ENCODE results near the gene DZIP1L. TPM values are rescaled to one million over a fixed set of nuclear protein-coding genes. Genes with fewer than 3 reads are reported as not detected.

The DZIP1L gene
- total RNA-seq, 1 experiment from 2014 or later, result 15.3 TPM

GRCh38 chr3:138060792-138061191 lies 54.6 kb downstream of the DZIP1L start:
- ChIA-PET POLR2A (interaction anchor here (0.6 kb wide), 1 partner anchor 218 kb away, joined by 3 read pairs; no protein-coding TSS in a partner anchor), CTCF (interaction anchor here (1.0 to 1.6 kb wide), 4 partner anchors 9 to 58 kb away, joined by 3 to 6 read pairs (median 4); partner anchors contain the start of gene DZIP1L)
- DNase-seq (ENCODE audit: low spot score) (no peak), ATAC-seq (no peak)
- Mint-ChIP-seq H3K4me3 (no peak overlapping the region), H3K9me3 (no peaks in the 10 kb centered on the region), H3K4me1 (peaks cover 18% of the 10 kb centered on the region), H3K27ac (no peak overlapping the region), H3K27me3 (ENCODE audit: low read depth) (no peaks in the 10 kb centered on the region), H3K36me3 (peaks cover 6% of the 10 kb centered on the region)
- TF ChIP-seq ZNF138 (CRISPR knock-in tag; conservative IDR thresholded peaks at IDR 0.05) (no peak), PRRX2 (CRISPR knock-in tag; IDR thresholded peaks at IDR 0.05) (no peak), ZNF532 (CRISPR knock-in tag; IDR thresholded peaks at IDR 0.05; ENCODE audit: borderline replicate concordance) (no peak), ZNF281 (CRISPR knock-in tag; IDR thresholded peaks at IDR 0.05) (no peak), ZSCAN18 (CRISPR knock-in tag; IDR thresholded peaks at IDR 0.05) (no peak)

GRCh38 chr3:138059261-138059660 lies 56.1 kb downstream of the DZIP1L start:
- ATAC-seq, result no peak
- Mint-ChIP-seq H3K36me3 (peaks cover 6% of the 10 kb centered on the region), H3K9me3 (no peaks in the 10 kb centered on the region), H3K4me3 (no peak overlapping the region), H3K27me3 (ENCODE audit: low read depth) (no peaks in the 10 kb centered on the region), H3K27ac (no peak overlapping the region), H3K4me1 (peaks cover 18% of the 10 kb centered on the region)
- TF ChIP-seq USF2 (CRISPR knock-in tag; IDR thresholded peaks at IDR 0.05) (no peak), ERG (CRISPR knock-in tag; IDR thresholded peaks at IDR 0.05) (no peak), ESRRA (CRISPR knock-in tag; IDR thresholded peaks at IDR 0.05; ENCODE audit: borderline replicate concordance) (no peak), HMGA2 (CRISPR knock-in tag; IDR thresholded peaks at IDR 0.05) (no peak), JAZF1 (CRISPR knock-in tag; IDR thresholded peaks at IDR 0.05) (no peak), ZNF532 (CRISPR knock-in tag; IDR thresholded peaks at IDR 0.05; ENCODE audit: borderline replicate concordance) (no peak)
- POLR2A ChIA-PET, result no interaction called here
- DNase-seq (ENCODE audit: low spot score), result no peak
- CTCF ChIA-PET, result interaction anchor here (1.8 kb wide), 1 partner anchor 10 kb away, joined by 4 read pairs; no protein-coding TSS in a partner anchor
